Spleen (tissue), 11 donors: Measurements from ENCODE around the gene VMO1. TPM values are rescaled to one million over a fixed set of nuclear protein-coding genes. Genes with fewer than 3 reads are reported as not detected.

Experiments
- DNase-seq: peaks from one replicate; pipeline ENCODE4 v3.0.0-alpha.2; 2020
- H3K27ac ChIP-seq, 8 donors: fragments of 200-600 bp; sonication (generic) in 7 of 8; 1 replicate in 4 of 8; 2 replicates in 4 of 8; pipeline versions ENCODE4 v1.5.0 to v1.8.0; 2016 to 2021; ENCODE audit warnings: inconsistent platforms in 4 of 8, mild to moderate bottlenecking in 4 of 8, moderate library complexity in 1 of 8
- H3K27me3 ChIP-seq, 7 donors: fragments of 200-600 bp; sonication (generic) in 6 of 7; replicated peaks in 1 of 7; 1 replicate in 4 of 7; 2 replicates in 3 of 7; pipeline versions ENCODE4 v1.5.0 to v1.8.0; 2016 to 2021; ENCODE audit warnings: inconsistent platforms in 3 of 7, mild to moderate bottlenecking in 1 of 7
- H3K36me3 ChIP-seq, 6 donors: fragments of 200-600 bp; sonication (generic) in 5 of 6; 1 replicate in 4 of 6; 2 replicates in 2 of 6; pipeline versions ENCODE4 v1.5.0 to v1.8.0; 2016 to 2021; ENCODE audit warnings: inconsistent platforms in 2 of 6
- H3K4me1 ChIP-seq, 6 donors: fragments of 200-600 bp; sonication (generic) in 5 of 6; 1 replicate in 3 of 6; 2 replicates in 3 of 6; pipeline versions ENCODE4 v1.5.0 to v1.8.0; 2016 to 2021; ENCODE audit warnings: inconsistent platforms in 3 of 6
- H3K4me3 ChIP-seq, 8 donors: fragments of 200-600 bp; sonication (generic) in 7 of 8; 1 replicate in 4 of 8; 2 replicates in 4 of 8; pipeline versions ENCODE4 v1.5.0 to v1.8.0; 2016 to 2021; ENCODE audit warnings: inconsistent platforms in 4 of 8, mild to moderate bottlenecking in 4 of 8, moderate library complexity in 2 of 8
- H3K9me3 ChIP-seq, 8 donors: fragments of 200-600 bp; sonication (generic) in 7 of 8; 1 replicate in 4 of 8; 2 replicates in 4 of 8; pipeline versions ENCODE4 v1.5.0 to v1.8.0; 2016 to 2021; ENCODE audit warnings: inconsistent platforms in 4 of 8
- CTCF ChIP-seq, 11 experiments: fragments of 200-600 bp in 7 of 11; fragments of 450-650 bp in 4 of 11; sonication (generic) in 4 of 11; IDR thresholded peaks in 8 of 11; conservative IDR thresholded peaks in 3 of 11; 1 replicate in 7 of 11; 2 replicates in 4 of 11; pipeline versions ENCODE4 v1.4.0 to v1.8.0; 2016 to 2021; ENCODE audit warnings: antibody characterized with exemption in 11 of 11, inconsistent platforms in 4 of 11, mild to moderate bottlenecking in 1 of 11
- POLR2A ChIP-seq, 3 donors: fragments of 450-650 bp; IDR thresholded peaks; one replicate each; pipeline ENCODE4 v1.5.1; 2017; ENCODE audit warnings: antibody characterized with exemption in 3 of 3, mild to moderate bottlenecking in 1 of 3
- POLR2AphosphoS5 ChIP-seq, 3 donors: sonication (generic); formaldehyde crosslinking; IDR thresholded peaks; one replicate each; pipeline ENCODE4 v1.5.1; 2017; ENCODE audit warnings: antibody characterized with exemption in 3 of 3
- WGBS, 5 donors: extraction: QIAGEN DNeasy Blood & Tissue Kit in 3 of 5; methylation state at CpG; one replicate each; pipeline versions ENCODE4 v1.1.5 to v1.1.7; 2013 to 2018; 5-methylcytosine and 5-hydroxymethylcytosine counted together
- intact Hi-C: fragments of 100-400 bp; cut with DNase I; formaldehyde crosslinking; loops from one replicate; pipeline ENCODE4 v1.15.0; 2023; ENCODE audit warnings: low total_unique reads
- polyA plus RNA-seq, 3 donors: library from polyadenylated mRNA; stranded (reverse); fragments of 200-250 nt; gene quantifications; one replicate each; pipeline ENCODE4 v1.2.1, GENCODE V29; 2013
- total RNA-seq, 7 donors: library from RNA; depleted of rRNA in 3 of 7; stranded (reverse); fragments of >200 nt in 3 of 7; fragmentation: NEBNext Ultra II Directional in 4 of 7; extraction: Animal tissue kit (Norgen Biotek cat#: 25700) in 4 of 7; gene quantifications; one replicate each; pipeline versions ENCODE4 v1.1.0 to v1.2.1, GENCODE V29; 2016 to 2021
- donor health status: healthy with polysubstance abuse.
- donor health status: DM: no; HTN: no; CAD: no; lungs with moderate emphysema.
- donor health status: DM: no; HTN: no; CAD: no.
- donor health status: Bipolar disorder and iron deficiency.
- donor health status: healthy.
- donor health status: DM: no; HTN: no; CAD: no.
- donor health status: DM: yes; HTN: yes; CAD: no.

VMO1 gene
- total and polyA plus RNA-seq, 10 donors = 5.0 to 74.3 (median 12.0) TPM

GRCh38 chr17:4790705-4791088 is 4.5 kb upstream of the VMO1 start:
- no peaks in the 10 kb centered on the region for H3K36me3 ChIP-seq
- no peak for DNase-seq
- H3K9me3 ChIP-seq = no peaks in the 10 kb centered on the region
- intact Hi-C loops = loop anchor here (10.0 kb wide), 1 partner anchor 76 kb away; the partner anchor contains the start of gene ARRB2
- H3K4me1 ChIP-seq = peaks cover 17 to 58% (median 47%) of the 10 kb centered on the region in 6 donors
- TF ChIP-seq POLR2AphosphoS5 (IDR thresholded peaks at IDR 0.05) (no peak), POLR2A (IDR thresholded peaks at IDR 0.05) (no peak), CTCF (IDR thresholded peaks at IDR 0.05 in 8 of 11, conservative IDR thresholded peaks at IDR 0.05 in 3 of 11) (no peak)
- H3K4me3 ChIP-seq = peak overlapping the region in 7 of 8 donors; percentile 57 to 81 (median 69)
- H3K27me3 ChIP-seq = peaks cover 0 to 41% (median 17%) of the 10 kb centered on the region in 7 donors
- peak overlapping the region; percentile 92 to 97 (median 94) for H3K27ac ChIP-seq
- WGBS, 5 donors = 46 to 62% (median 54%) methylated on average over 7 of the region's 7 CpGs

DNA sequence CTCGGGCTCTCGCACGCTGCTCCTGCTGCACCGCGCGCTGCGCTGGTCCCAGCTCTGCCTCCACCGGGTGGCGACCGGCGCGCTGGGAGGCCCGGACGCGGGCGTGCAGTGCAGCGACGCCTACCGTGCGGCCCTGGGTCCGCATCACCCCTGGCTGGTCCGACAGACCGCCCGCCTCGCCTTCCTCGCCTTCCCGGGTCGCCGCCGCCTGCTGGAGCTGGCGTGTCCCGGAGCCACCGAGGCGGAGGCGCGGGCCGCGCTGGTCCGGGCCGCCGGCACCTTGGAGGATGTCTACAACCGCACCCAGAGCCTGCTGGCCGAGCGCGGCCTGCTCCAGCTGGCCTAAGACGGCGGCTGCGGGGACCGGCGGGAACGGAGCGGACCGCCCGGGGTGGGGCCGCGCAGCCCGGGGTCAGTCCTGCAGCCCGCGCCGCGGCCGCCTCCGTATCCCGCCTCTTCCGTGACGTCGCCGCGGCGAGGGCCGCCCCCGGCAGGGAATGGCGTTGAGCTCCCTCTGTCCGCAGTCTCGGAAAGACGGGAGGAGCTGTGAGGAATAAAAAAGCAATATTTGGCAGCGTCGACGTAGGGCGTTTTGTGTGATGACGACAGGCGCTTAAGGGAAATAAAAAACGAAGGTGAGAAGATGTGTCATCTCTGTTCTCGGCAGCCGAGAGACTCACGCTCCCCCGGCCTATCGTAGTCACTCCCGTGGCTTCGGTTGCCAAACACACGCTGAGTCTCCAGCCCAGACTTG is 4.0 kb upstream of the VMO1 start:
- TF ChIP-seq POLR2A (IDR thresholded peaks at IDR 0.05) (peak in 2 of 3 donors; percentile 19 to 76), POLR2AphosphoS5 (IDR thresholded peaks at IDR 0.05) (peak; percentile 80 to 88 (median 85)), CTCF (IDR thresholded peaks at IDR 0.05 in 8 of 11, conservative IDR thresholded peaks at IDR 0.05 in 3 of 11) (peak; percentile 44 to 95 (median 90))
- 0 to 1% (median 0%) methylated on average over 42 to 91 of the region's 91 CpGs for WGBS, 5 donors
- peaks cover 22 to 59% (median 48%) of the 10 kb centered on the region in 6 donors for H3K4me1 ChIP-seq
- intact Hi-C loops = loop anchor here (5.0 to 10.0 kb wide), 3 partner anchors 55 to 97 kb away; partner anchors contain the start of genes ARRB2, CXCL16, MED11 and ZMYND15
- DNase-seq = peak; percentile 97
- H3K36me3 ChIP-seq = no peaks in the 10 kb centered on the region
- H3K27me3 ChIP-seq = peaks cover 0 to 47% (median 23%) of the 10 kb centered on the region in 7 donors
- H3K4me3 ChIP-seq = peak overlapping the region; percentile 57 to 81 (median 68)
- no peaks in the 10 kb centered on the region for H3K9me3 ChIP-seq
- H3K27ac ChIP-seq = peak overlapping the region; percentile 92 to 97 (median 94)

DNA sequence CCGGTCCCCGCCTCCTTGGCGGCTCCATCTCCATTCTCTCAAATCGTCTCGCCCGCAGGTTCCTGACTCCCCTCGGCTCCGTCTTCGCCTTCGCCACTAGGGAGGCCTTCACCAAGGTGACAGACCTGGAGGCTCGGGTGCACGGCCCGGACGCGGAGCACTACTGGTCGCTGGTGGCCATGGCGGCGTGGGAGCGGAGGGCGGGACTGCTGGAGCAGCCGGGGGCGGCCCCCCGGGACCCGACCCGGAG is 3.5 kb upstream of the VMO1 start:
- DNase-seq = no peak
- WGBS, 5 donors = 1 to 3% (median 1%) methylated on average over 10 to 25 of the region's 25 CpGs
- peak overlapping the region; percentile 92 to 97 (median 94) for H3K27ac ChIP-seq
- H3K9me3 ChIP-seq = no peaks in the 10 kb centered on the region
- TF ChIP-seq POLR2A (IDR thresholded peaks at IDR 0.05) (no peak), CTCF (IDR thresholded peaks at IDR 0.05 in 8 of 11, conservative IDR thresholded peaks at IDR 0.05 in 3 of 11) (no peak), POLR2AphosphoS5 (IDR thresholded peaks at IDR 0.05) (no peak)
- peaks cover 0 to 52% (median 23%) of the 10 kb centered on the region in 7 donors for H3K27me3 ChIP-seq
- H3K4me3 ChIP-seq = peak overlapping the region; percentile 57 to 81 (median 68)
- no peaks in the 10 kb centered on the region for H3K36me3 ChIP-seq
- peaks cover 24 to 64% (median 50%) of the 10 kb centered on the region in 6 donors for H3K4me1 ChIP-seq
- intact Hi-C loops = loop anchor here (5.0 to 10.0 kb wide), 2 partner anchors 55 to 98 kb away; partner anchors contain the start of genes CXCL16, MED11 and ZMYND15
